ENCODE data around the gene FIGN.

Gene FIGN

DNA sequence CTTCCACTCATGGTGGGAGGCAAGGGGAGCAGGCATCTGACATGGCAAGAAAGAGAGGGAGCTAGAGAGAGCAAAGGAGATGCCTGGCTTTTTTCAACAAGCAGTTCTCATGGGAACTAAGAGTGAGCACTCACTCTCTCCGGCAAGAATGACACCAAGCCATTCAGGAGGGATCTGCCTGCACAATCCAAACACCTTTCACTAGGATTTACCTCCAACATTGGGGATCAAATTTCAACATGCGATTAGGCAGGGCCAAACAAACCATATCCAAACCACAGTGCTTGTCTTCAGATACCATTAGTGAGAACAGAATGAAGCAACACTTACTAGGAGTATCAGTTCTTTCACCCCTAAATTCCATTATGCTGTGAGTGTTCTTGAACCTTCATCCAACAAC is 77.3 kb downstream of the FIGN start:
- no peak for DNase-seq

DNA sequence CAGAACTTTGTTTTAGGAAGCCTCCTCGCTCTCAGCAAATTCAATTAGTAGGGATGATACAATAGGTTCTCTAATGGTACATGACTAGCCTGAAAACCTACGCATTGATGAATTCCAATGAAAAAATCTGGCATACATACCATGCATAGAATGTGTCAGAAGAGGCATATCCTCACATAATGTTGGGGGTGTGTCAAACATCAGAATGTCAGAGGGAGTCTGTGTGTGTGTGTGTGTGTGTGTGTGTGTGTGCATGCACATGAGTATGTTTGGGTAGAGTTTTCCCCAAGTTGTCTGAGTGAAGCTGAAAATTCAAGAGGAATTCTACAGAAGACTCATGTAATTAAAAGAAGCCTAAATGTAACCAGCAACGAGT is 78.5 kb downstream of the FIGN start:
- no peak for DNase-seq

DNA sequence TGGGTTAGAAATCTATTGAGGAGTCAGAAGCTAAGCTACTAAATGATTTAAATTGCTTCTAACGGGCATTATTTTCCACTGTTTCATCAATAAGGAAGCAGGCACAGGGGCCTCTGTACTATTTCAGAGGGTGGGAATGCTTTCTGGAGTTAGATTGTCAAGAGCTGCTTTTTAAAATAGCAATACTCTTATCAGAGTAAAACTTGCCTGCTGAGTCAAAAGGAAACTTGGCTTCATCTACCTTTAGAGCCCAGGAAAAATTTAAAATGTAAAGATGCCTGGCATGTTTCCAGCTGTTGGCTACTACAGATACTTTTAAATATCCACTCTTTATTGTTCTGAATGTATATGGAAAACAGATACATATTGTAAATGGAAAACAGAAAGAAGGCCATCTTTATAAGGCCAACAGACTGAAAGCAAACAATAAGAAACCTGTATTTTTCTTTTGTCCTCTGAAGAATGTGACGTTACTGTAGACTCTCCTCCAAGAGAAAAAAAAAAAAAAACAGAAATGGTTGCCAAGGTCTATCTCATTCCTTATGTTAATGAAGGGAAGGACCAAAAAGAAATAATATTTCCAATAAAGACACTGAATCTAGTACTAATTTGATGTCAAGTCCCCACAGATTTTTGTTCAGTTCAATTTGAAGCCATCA is 79.1 kb downstream of the FIGN start:
- DNase-seq: no peak

DNA sequence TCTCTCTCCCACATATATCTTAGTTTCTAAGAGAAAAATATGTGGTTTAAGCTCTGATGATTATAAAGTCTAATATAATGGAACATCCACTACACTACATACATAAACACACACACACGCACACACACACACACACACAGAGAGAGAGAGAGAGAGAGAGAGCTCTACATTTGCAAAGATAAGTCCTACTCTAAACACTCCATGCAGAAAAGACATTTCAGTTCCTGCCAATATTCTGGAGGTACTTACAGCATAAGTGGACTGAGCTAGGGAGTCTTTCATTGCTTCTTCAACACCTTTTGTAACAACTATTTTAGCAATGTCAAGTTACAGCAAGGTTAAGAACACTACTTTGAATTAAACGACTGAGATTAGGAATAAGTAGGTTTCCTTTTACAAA is 80.1 kb downstream of the FIGN start:
- no peak for DNase-seq

DNA sequence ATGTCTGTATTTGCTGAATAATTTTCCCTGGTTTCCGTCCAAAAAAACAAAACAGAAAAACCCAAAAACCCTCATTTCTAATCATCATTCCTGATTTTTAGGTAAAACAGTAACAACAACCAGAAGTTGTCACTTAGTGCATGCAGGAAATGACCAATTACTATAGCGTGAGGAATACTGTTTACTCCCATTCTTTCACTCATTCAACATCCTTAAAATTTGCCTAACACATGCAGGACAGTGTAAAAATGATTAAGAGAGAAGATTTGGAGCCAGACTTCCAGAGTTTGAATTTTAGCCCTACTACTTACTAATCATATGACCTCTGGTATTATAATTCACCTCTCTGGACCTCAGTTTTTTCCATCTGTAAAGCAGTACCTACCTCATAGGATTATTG is 83.1 kb downstream of the FIGN start:
- DNase-seq: no peak

DNA sequence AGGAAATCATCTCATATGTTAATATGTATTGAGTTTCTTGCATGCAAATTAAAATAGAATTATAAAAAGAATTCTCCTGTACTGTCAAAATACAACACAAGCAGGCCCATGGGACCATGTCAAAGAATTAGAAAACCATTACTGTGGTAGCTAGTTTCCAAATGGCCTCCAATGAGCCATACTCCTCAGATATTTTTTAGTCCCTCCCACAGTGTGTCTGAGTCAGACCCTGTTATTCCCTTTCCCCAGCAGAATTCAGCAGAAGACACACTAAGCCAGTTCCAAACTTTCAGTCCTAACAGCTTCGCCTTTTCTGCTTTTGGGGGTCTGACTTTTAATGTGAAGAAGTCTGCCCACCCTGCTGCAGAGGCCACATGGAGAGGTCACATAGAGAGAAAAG is 86.7 kb downstream of the FIGN start:
- no peak for DNase-seq

DNA sequence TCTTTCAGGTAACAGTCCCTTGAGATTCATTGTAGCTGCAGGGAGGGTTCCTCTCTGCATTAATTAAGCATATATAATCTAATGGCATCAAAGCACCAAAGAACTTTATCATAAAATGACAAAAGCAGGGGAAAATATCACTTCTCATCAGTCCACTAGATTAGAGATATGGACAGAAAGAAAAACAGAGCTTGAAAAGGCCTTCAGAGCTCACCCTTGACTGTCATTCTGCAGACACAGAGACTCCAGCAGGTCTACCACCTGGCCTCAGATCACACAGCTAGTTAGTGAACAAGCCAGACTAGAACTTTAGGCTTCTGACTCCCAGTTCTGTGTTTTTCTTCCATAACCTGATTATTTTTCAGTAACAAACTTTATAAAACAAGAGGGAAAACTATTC is 88.5 kb downstream of the FIGN start:
- no peak for DNase-seq

DNA sequence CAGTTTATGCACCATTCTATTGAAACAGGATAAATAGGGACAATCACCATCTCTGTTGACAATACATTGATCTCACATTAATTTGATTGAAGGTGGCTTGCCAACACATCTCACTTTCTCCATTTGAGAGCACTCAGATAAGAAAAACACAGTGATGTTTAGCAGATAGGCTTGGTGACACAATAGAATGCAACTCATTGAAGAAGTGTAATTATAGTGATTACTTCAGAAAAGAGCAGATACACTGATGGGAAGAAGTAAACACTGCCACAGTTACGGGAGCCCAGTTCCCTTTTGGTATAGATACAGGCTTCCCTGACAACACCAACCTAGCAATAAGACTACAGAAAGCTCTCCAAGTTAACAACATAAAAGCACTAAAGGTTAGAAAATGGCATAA is 89.1 kb downstream of the FIGN start:
- no peak for DNase-seq

DNA sequence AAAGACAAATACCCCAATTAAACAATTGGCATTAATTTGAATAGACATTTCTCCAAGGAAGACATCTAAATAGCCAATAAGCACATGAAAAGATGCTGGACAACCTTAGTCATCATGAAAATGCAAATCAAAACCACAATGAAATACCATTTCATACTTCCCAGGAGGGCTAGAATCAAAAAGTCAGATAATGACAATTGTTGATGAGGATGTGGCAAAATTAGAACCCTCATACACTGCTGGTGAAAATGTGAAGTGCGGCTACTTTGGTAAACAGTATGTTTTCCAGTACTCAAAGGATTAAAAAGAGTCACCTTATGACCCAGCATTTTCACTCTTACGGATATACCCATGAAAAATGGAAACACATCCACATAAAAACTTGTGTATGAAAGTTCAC is 91.6 kb downstream of the FIGN start:
- DNase-seq: no peak

DNA sequence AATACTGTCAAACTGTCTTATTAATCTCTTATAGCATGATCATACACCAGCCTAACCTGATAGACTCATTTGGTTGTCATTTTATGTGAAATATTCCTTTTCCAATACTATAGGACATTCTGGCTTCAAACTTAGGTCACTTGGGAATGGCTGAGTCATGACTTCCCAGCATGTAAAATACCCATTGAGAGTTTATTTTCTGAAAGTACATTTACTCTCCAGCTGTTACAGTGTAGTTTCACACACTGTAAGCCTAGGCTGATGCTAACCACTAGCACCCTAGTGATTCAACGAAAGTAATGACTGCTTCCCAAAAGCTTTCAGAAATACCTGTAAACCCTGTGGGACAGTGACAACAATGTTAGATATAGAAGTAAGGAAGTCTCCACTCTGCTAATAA is 93.8 kb downstream of the FIGN start:
- DNase-seq: no peak

DNA sequence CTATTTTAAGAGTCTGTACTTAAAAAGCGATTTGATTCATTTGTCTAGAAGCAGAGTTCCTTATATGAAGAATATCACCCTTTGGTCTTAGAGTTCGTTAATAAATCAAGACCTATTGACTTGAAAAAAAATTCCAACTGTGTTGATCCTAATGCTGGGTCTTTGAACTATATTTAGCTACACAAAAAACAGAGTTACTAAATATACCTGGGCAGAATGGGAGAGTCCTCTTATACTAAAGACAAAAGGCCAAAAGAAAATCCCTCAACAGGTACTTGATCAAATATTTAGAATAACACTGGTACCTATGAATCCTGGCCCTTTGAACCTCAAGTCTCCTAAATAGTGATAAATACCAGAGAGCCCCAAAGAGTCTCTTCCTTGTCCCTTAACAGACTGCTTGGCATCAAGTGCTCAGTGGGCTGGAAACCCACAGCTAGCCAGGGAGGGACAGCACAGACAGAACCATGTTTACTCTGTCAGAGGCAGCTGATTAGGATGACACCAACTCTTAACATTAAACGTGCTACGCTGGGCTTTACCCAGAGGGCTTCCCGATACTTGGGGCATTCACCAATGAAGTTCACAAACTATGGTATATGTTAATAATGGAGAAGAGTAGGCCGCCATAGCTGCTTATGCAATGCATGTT is 95.1 kb downstream of the FIGN start:
- DNase-seq: no peak

DNA sequence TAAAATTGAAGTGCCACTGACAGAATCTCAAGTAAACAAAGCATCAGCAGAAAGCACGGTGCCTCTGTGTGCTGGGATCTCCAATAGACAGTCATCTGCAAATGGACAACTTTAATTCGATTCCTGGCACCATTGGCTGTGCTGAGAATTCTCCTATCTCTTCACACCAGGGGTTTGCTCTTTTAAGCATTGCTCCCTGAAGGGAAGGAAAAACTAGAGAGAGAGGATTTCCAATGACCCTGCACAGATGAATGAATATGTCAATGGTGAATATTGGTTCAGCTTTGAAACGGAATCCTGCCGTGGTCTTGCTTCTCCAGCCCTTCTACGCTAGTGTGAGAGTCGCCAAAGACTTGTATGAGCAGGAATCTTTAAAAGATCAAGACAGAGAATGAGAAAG is 97.9 kb downstream of the FIGN start:
- DNase-seq: no peak

DNA sequence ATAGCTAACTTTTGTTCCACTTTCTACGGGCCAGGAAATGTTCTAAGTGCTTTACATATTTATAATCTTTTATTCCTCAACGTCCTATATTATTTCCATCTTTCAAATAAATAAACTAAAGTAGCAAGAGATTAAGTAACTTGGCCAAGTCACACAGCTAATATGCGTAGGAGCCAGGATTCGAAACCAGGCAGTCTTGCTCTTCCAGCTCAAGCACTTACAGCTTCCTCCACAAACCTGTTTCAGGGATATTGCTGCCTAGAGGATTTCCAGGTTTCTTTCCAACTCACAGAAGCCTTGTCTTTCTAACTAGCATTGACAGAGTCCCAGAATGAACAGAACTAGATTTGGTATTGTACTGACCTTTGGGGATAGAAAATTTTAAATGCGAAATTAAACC is 102.5 kb downstream of the FIGN start:
- no peak for DNase-seq

DNA sequence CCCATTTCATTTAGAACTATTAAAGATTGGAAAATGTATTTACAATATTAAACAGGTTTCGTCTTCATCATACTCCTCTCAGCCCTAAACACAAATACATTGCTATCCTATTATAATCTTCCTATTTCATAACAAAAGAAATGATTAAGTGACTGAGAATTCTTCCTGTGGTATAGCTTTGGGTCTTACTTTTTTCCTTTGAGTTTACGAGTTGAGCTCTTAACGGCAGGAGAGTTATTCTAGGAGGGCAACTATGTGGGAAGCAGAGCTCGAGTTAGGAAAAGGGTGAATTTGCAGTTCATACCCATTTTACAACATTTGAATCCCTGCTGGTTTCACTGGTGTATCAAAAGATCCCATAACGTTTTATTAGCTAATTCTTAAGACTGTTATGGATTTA is 105.0 kb downstream of the FIGN start:
- no peak for DNase-seq

DNA sequence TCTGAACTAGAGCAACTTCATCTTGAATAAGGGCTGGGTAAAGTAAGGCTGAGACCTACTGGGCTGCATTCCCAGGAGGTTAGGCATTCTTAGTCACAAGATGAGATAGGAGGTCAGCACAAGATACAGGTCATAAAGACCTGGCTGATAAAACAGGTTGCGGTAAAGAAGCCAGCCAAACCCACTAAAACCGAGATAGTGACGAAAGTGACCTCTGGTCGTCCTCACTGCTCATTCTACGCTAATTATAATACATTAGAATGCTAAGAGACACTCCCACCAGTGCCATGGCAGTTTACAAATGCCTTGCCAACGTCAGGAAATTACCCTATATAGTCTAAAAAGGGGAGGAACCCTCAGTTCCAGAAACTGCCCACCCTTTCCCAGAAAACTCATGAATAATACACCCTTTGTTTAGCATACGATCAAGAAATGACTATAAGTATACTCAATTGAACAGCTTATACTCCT is 109.1 kb downstream of the FIGN start:
- DNase-seq: no peak

DNA sequence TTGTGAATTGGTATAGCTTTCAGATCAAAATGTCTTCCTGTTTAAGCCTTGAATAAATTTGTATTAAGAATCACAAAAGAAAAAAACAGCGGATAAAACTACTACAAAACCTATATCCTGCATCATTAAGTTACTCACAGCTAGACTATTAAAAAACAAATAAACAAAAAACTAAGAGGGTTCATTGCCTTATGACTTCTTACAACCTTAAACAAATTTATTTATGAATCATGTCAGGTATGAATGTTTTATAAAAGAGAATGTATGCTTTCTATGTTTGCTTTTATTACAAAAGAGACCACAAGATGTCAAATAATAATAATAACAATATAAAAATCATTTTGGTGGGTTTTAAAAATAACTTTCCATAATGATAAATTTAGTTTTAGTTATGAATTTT is 109.6 kb downstream of the FIGN start:
- DNase-seq: no peak

DNA sequence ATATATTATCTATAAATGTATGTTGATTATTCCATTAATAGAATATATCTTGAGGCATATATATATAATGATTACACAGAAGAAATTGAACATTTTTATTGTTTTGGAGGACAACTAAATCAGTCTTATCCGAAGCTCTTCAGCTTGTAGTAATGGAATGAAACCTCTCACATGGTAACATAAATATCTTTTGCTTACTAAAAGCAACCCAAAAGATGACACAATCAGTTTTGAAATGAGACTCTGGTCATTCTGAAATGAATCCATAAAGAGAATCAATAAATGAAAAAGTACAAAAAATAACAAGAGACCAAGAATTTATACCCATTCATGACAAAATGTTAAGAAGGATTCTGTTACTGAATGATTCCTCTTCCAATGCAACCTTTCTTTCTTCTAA is 110.2 kb downstream of the FIGN start:
- no peak for DNase-seq

DNA sequence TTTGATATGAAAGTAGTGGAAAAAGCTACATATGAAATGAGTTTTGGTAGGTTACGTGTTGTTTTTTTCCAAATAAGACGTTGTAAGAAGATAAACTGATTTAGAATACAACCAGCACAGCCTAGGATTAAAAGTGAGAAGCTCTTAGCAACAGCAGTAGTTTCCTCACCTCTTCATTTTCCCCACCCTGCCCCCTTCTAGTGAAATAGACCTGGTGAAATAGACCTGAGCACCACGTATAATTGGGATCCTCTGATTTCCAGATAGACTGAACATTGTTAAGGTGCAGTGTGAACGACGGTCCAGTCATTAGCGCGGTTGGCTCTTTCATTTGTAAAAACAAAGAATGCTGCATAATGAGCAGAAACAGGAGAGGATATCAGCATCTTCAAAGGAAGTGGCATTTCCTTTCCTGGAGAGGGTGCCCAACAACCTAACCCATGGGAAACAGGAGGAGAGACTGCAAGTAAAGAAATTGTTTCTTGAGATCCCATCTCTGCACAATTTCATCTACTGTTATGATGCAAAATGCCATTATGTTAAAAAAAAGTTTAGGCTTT is 114.3 kb downstream of the FIGN start:
- DNase-seq: no peak

DNA sequence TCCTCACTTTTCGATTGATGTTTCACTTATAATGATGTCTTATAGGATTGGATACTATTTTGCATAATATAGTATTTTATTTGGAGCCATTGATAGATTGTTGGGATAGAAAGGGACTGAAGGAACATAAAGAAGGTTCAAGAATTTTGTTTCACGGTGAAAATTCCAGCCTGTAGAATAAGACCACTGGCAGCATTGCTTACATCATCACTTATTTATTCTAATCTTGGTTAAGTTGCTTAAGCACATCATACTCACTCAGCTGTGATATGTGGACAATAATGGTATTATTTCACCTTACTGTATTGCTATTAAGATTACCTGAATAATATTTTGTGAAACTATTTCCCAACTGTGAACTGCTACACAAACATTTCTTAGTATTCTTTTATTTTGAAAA is 118.3 kb downstream of the FIGN start:
- DNase-seq: no peak

DNA sequence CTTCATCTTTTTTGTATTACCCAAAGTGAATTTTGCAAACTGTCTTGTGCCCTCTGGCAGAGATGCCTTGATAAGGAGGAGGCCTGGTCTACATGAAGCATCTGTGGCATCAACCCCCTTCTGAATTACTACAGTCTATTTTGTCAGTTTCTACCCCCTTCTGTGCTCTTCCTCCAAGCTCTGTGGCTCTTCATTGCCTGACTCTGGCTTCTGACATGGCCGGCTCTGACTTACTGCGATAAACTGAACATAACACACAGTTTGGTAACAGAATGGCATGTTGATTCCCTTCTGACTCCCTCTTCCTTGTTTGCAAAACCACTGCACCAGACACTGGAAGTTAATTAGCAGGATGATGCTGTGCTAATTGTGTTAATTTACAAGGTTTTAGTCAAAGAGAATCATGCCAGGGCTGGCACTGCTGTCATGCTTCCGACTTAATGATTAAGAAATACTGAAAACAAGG is 122.5 kb downstream of the FIGN start:
- no peak for DNase-seq

DNA sequence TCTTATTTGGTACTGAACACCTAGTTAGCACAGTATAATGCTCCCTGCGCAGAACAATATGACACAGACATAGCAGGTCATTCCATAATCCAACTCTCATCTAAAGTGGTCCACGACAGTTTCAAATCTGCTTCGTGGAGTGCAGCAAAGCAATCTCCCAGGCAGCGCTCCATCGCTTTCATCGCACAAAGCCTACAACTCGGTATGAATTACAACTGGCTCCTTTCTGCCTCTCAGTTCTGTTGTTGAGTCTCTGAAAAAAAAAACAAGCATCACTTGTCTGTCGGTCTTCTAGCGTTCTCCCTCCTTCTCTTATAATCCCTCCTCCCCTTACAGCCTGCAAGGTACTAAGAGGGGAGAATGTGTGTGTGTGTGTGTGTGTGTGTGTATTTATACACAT is 123.5 kb downstream of the FIGN start:
- DNase-seq: no peak

DNA sequence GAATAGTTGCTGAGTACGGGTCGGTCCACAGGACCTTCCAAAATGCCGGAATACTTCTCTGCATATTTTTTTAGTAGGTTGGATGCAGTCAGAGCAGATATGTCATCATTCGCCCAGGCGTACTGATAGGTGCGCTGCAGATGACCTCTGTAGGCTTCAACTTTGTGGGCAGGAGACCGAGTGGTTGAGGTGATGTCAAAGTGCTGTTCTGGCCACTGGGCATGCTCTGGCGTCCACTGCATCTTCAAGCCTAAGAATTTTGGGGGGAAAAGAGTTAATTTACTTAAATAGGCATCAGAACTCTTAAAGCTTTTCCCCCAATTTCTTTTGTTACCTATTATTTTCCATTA is 124.3 kb downstream of the FIGN start:
- DNase-seq: no peak

DNA sequence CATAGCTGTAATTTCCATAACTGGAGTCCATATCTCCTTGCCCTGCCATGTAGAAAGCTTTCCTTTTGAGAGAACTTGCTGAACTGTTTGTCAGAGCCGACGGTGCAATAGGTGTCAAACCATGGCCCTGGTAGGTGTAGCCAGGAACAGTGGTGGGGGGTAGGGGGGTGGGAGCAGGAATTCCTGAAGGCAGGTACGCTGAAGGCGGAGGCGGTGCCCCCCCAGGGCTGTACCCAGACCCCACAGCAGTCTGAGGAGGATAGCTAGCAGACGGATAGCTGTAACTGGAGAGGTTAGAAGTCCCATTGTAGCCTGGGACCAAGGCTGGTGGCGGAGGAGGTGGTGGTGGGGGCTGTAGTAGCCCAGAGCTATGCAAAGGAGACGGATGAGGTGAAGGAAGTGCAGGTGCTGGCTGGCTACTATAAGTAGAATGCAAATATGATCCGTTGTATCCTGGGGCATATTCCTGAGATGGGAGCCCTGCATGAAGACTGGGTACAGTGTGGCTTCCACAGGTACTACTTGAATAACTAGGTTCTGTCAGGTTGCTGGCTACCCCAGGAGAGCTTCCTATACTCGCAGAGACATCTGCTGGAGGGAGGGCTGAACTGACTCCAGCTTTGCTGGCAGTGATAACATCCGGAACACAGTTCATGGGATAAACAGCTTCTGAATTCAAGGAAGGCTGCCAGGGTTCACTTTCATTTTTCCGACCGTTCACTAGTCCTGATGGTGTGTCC is 124.8 kb downstream of the FIGN start:
- DNase-seq: no peak

DNA sequence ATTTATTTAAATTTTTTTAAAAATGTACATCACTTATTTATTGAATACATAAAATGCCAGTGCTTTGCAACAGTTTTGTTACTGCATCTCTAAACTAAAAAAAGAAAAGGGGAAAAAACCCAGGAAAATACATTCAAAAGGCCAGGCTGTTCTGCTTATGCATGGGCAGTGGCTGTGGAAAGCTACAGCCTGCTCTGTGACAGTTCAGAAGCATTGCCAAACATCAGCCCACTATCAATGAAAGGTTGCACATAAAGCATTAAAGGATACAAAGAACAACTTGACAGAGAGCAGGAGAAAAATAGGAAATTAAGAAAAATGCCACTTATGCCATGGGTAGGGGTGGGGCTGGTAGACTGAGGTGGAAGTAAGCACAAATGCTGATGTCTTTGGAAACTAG is 128.2 kb downstream of the FIGN start:
- DNase-seq: no peak

Data from activated gamma-delta T cell treated with Interleukin-2 at 50 U/mL for 16 hours (primary cell).